ENCODE results near the gene PSME4. TPM values are rescaled to one million over a fixed set of nuclear protein-coding genes. Genes with fewer than 3 reads are reported as not detected.
"Not testable (repeated sequence)": the region's sequence is repeated elsewhere in the genome, so short reads cannot be mapped to it uniquely, and the experiment has no call there.

The PSME4 gene
- total RNA-seq, 2 experiments from 2014 or later = 51.7 to 54.4 TPM

GRCh38 chr2:53826030-53826410 is 144.8 kb downstream of the PSME4 start:
- no peak overlapping the region for H3K4me3 Mint-ChIP-seq
- no peaks in the 10 kb centered on the region for H3K27me3 Mint-ChIP-seq
- no peak overlapping the region for H3K27ac Mint-ChIP-seq
- peaks cover 4% of the 10 kb centered on the region for H3K36me3 Mint-ChIP-seq (ENCODE audit: low read depth)
- H3K4me1 Mint-ChIP-seq (ENCODE audit: low read depth) = no peaks in the 10 kb centered on the region
- ChIA-PET CTCF (no interaction called here), POLR2A (no interaction called here)
- intact Hi-C loops (cut with micrococcal nuclease) = no loop called here
- no peak for DNase-seq
- H3K9me3 Mint-ChIP-seq = peaks cover 7% of the 10 kb centered on the region
- TF ChIP-seq CTCF (IDR thresholded peaks at IDR 0.05) = no peak
- no peak for ATAC-seq

- H3K4me1 Mint-ChIP-seq (ENCODE audit: low read depth); intact Hi-C loops (cut with micrococcal nuclease); H3K9me3 Mint-ChIP-seq; H3K27me3 Mint-ChIP-seq; CTCF ChIA-PET; ATAC-seq; H3K4me3 Mint-ChIP-seq; H3K27ac Mint-ChIP-seq; H3K36me3 Mint-ChIP-seq (ENCODE audit: low read depth): not testable (repeated sequence)
- peak; percentile 37 for DNase-seq
- POLR2A ChIA-PET = interaction anchor here (0.6 kb wide), 1 partner anchor 10 kb away, joined by 3 read pairs; no protein-coding TSS in a partner anchor
- TF ChIP-seq CTCF (IDR thresholded peaks at IDR 0.05) = peak; percentile 48
Observed at GRCh38 chr2:53823639-53824038, 147.2 kb downstream of the PSME4 start.

- Mint-ChIP-seq H3K4me3 (no peak overlapping the region), H3K27me3 (no peaks in the 10 kb centered on the region), H3K4me1 (ENCODE audit: low read depth) (no peaks in the 10 kb centered on the region), H3K27ac (no peak overlapping the region), H3K36me3 (ENCODE audit: low read depth) (peaks cover under 1% of the 10 kb centered on the region), H3K9me3 (no peaks in the 10 kb centered on the region)
- no peak for ATAC-seq
- intact Hi-C loops (cut with micrococcal nuclease) = no loop called here
- no peak for DNase-seq
- ChIA-PET POLR2A (no interaction called here), CTCF (interaction anchor here (0.6 kb wide), 1 partner anchor 28 kb away, joined by 3 read pairs; no protein-coding TSS in a partner anchor)
- TF ChIP-seq CTCF (IDR thresholded peaks at IDR 0.05) = no peak
Observed at GRCh38 chr2:53821810-53822209, 149.0 kb downstream of the PSME4 start.

- intact Hi-C loops (cut with micrococcal nuclease) = no loop called here
- no peak for ATAC-seq
- Mint-ChIP-seq H3K4me1 (ENCODE audit: low read depth) (no peaks in the 10 kb centered on the region), H3K36me3 (ENCODE audit: low read depth) (peaks cover 3% of the 10 kb centered on the region), H3K4me3 (no peak overlapping the region), H3K27me3 (no peaks in the 10 kb centered on the region), H3K27ac (no peak overlapping the region), H3K9me3 (no peaks in the 10 kb centered on the region)
- no peak for DNase-seq
- POLR2A ChIA-PET = interaction anchor here (1.7 kb wide), 1 partner anchor 9 kb away, joined by 4 read pairs; no protein-coding TSS in a partner anchor
- no peak for TF ChIP-seq CTCF (IDR thresholded peaks at IDR 0.05)
- CTCF ChIA-PET = no interaction called here
Observed at GRCh38 chr2:53820711-53821110, 150.1 kb downstream of the PSME4 start.

GRCh38 chr2:53820048-53820447 is 150.7 kb downstream of the PSME4 start:
- Mint-ChIP-seq H3K4me3 (no peak overlapping the region), H3K27ac (no peak overlapping the region), H3K27me3 (no peaks in the 10 kb centered on the region), H3K9me3 (no peaks in the 10 kb centered on the region), H3K36me3 (ENCODE audit: low read depth) (peaks cover 10% of the 10 kb centered on the region), H3K4me1 (ENCODE audit: low read depth) (no peaks in the 10 kb centered on the region)
- intact Hi-C loops (cut with micrococcal nuclease) = no loop called here
- CTCF ChIA-PET = no interaction called here
- TF ChIP-seq CTCF (IDR thresholded peaks at IDR 0.05) = no peak
- DNase-seq = no peak
- ATAC-seq = no peak
- POLR2A ChIA-PET = interaction anchor here (1.7 kb wide), 1 partner anchor 9 kb away, joined by 4 read pairs; no protein-coding TSS in a partner anchor
